DMS 273 (cell line): Measurements from ENCODE around the gene SLC4A3.
A peak's percentile ranks its signal among the peaks of the same experiment; 100 is the strongest.

Source experiments
- DNase-seq: peaks from one replicate; lab custom pipeline; 2025; ENCODE audit not compliant: unreplicated experiment; lab: John Stamatoyannopoulos, UW

SLC4A3 gene

DNA sequence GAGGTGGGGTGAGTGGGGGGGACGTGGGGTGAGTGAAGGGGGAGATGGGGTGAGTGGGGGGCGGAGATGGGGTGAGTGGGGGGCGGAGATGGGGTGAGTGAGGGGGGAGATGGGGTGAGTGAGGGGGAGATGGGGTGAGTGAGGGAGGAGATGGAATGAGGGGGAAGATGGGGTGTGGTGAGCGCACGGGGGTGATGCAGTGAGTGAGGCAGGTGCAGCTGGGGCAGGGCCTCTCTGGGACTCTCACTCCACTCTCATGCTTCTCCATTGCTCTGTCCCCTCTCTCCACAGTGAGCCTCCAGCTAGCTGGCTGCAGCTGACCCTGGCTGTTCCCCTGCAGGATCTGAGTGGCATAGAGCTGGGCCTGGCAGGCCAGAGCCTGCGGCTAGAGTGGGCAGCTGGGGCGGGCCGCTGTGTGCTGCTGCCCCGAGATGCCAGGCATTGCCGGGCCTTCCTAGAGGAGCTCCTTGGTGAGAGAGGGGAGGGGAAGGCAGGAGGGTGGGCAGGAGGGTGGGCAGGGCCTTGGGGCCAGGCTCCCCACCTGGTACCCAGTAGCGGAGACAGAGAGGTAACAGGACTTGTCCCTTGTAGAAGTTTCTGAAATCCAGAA lies 13.9 kb upstream of the SLC4A3 start:
- no peak for DNase-seq

DNA sequence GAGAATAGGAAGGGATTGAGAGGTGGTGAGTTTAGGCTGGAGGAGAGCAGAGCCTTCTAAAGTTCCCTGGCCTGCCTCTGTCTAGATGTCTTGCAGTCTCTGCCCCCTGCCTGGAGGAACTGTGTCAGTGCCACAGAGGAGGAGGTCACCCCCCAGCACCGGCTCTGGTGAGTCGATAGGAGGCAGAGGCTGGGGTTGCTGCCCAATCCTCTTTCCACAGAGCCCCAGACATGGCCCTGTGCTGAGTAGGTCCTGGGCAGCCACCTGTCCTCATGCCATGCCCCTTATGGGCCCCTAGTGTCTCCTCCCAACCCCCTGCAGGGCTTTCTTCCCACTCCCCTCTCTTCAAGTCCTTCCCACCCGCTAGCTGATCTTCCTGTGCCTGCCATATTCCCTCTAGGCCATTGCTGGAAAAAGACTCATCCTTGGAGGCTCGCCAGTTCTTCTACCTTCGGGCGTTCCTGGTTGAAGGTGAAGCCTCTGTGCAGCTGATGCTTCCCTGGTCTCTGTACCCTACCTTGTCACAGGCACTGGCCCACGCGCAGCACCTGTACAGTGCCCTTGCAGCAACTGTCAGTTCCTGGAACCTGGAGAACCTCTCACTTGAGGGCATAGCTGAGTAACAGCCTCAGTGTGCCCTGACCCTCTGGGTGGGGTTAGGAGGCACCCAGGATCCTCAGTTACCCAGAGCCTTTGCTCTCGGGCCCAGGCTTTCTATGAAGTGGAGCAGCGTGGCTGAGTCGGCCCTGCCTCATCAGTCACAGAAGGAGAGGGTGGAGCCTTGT lies 13.2 kb upstream of the SLC4A3 start:
- DNase-seq, result no peak

DNA sequence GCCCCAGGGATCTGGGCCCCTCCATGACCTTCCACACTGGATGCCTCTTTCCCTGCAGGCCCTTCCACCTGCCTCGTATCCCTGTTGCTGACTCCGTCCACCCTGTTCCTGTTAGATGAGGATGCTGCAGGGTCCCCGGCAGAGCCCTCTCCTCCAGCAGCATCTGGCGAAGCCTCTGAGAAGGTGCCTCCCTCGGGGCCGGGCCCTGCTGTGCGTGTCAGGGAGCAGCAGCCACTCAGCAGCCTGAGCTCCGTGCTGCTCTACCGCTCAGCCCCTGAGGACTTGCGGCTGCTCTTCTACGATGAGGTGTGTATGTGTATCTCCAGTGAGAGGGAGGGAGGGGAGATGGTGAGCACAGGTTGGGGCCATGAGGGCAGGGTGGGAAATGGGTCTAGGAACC lies 12.4 kb upstream of the SLC4A3 start:
- no peak for DNase-seq

DNA sequence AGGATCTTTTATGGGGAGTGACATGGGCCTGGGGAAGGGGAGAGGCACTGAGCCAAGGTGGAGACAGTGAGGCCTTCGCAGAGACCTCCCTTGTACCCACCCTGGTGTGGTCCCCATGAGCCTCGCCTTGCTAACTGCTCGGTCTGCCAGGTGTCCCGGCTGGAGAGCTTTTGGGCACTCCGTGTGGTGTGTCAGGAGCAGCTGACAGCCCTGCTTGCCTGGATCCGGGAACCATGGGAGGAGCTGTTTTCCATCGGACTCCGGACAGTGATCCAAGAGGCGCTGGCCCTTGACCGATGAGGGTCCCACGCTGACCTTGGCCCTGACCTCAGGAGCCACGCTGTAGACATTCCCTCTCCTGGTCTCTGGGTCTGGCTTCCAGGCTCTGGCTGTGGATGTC lies 11.5 kb upstream of the SLC4A3 start:
- no peak for DNase-seq

DNA sequence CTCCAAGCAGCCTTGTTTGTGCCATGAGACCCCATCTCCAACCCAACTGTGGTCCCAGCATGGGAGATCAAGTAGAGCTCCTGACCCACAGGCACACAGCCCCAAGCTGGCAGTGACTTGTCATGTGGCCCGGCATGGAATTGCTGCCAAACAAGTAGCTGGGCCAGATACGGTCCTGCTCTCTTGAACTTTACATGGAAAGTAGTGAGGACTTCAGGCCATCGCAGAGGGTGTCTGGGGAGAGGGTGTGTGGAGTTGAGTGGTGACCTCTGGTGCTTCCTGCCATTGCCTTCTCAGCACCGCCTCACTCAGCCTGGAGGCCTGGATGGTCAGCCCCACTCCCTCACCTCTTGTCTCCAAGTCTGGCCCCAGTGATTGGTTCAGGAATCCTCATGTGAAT lies 10.9 kb upstream of the SLC4A3 start:
- no peak for DNase-seq

DNA sequence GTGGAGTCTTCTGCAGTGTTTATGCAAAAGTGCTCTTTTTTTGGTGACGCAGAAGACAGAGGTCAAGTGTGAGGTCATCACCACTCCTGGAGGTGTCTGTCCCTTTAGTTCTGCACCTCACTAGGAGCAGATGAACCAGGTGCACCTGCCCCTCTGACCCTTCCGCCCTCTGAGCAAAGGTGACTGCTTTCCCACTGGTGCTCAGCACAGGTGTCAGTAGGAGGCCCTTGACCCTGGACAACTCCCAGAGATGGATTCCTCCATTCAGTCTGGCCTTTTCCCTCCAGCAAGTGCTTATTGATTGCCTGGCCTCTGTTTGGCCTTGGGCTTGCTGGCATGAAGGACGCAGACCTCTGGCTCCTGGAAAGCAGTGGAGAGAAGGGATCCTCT lies 8.7 kb upstream of the SLC4A3 start:
- DNase-seq, result no peak

DNA sequence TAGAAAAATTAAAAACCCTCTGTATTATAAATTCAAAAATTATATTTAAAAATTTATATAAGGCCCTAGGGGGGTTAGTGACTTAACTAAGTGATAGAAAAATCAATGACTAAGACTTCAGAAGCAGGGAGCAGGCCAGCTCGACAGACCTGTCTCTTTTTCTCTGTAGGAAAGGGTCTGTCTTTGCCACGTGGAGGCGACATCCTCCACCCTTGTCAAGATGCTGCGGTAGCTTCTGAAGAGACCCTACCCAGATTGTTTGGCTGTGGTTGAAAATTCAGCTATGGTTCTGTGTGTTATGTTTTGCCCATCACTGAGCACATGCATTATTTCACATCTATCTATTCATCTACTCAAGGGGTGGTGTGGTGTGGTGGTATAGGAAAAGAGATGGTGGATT lies 8.2 kb upstream of the SLC4A3 start:
- no peak for DNase-seq

DNA sequence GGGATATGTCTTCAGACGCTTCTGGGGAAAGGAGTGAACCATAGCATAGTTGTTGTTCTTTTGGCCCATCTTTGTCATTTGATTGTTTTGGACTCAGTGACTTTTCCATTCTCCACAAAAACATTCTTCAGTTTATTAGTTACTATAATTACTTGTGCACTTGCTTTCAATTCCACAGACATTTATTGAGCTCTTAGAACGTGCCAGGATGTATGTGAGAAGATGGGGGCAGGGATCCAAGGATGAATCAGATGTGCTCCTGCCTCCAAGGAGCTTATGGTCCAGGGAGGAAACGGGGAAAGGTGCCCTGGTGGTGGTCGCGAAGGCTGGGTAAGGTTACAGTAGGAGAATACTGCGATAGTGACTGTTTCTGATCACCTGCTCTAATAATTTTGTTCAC lies 6.9 kb upstream of the SLC4A3 start:
- DNase-seq, result no peak

DNA sequence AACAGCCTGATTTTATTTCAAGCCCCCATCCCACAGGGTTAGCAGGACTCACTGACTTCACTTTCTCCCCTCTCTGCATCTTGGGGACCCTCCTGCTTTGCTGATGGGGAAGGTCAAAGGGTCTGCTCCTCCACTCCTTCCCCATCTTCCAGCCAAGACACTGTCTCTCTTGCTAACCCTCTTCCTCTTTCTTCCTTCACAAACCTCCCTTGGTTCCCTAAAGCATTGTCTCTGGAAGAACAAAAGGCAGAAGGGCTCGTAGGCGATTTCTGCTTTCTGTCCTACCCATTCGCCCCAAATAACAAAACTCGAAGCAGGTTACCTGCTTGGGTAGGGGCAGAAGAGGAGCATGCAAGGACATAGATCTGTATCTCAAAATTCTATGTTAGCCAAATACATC lies 5.5 kb upstream of the SLC4A3 start:
- no peak for DNase-seq

DNA sequence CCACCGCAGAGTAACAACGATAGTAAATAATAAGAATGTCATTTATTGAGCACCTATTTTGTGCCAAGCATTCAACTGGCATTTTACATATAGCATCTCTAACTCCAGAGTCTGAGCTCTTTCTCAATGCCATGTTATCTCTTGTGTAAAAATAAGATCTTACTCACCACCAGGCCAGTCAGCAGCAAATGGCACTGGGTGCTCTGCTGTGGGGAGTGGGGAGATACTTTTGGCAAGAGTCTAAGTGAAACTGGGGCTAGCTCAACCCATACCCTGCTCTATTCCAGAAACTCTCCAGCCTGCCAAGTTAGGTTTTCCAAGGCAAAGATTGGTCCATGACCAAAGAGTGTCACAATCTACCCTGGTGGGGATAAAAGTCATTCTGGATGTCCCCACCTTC lies 5.0 kb upstream of the SLC4A3 start:
- DNase-seq, result no peak

DNA sequence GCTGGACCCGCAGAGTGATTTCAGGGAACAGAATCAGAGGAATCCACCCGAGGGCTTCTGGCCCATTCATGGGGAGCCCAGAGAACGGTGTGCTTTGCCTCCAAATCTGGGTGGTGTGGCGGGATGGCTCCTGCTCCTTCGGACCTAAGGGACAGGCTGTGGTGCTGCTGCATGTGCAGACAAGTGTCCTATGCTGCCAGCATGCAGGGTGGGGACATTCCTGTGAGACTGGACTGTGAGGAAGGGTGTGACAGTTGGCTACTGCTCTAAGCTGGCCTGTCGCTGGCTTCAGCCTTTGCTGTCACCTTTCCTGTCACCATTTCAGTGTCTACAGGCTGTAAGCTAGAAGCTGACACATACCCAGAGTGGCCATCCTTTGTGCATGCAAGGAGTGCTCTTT lies 2.9 kb upstream of the SLC4A3 start:
- DNase-seq, result no peak

DNA sequence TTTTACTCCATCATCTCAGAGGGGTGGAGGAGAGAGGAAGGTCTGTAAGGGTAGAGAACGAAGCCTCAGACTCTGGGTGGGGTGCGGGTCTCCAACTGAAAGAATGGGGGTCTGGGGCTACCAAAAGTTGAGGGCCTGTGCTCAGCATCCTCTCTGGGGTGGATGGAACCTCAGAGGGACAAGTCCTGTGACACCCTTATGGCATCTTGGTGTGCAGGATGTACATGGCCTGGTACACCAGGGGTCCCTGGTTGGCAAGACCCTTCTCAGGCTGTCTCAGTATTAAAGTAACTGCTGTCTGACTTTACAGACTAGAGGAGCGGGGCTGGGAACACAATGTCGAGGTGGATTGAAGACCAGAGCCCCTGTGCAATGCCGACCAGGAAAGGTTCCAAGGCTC lies 2.3 kb upstream of the SLC4A3 start:
- no peak for DNase-seq

DNA sequence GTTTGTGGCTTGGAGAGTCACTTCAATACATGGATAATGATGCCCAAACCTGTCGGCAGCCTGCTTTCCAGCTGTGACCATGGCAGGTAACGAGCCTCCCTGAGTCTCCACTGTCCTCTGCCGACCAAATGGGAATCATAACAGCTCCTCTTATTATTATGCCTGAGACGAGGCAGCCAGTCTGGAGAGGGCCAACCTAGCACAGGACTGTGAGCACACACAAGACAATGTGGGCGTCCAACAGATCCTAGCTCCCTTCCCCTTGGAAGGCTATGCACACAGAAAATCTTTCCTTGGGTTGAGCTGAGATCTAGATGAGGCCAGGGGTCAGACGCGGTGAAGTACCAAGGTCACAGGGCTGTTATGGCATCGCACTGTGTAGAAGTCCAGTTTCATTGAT lies 890 bp upstream of the SLC4A3 start:
- peak; percentile 14 for DNase-seq

DNA sequence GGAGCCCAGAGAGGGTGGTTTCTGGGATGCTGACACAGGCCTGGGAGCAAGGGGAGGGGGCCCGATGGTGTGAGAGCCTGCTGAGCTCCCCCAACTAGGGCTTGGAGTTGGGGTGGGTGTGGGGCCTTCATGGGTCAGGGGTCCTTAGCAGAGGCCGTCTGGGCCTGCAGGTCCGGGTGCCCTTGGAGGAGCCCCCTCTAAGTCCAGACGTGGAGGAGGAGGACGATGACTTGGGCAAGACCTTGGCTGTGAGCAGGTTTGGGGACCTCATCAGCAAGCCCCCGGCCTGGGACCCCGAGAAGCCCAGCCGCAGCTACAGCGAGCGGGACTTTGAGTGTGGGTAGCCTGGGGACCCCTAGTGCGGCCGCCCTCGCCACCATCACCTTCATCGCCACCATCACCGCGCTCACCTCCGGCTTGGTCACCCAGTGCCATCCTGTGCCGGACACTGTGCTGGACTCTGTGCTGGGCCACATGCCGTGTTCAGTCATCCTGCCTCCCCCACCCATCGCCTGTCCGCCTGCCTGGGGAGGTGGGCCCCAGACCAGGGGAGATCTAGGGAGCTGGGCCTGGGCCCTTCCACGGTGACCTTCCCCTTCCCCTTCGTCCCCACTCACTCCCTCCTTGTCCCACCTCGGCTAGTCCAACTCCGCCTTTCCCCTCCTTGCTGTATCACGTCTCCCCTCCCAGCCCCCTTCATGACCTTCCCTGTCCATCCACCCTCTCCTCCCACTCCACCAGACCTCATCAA lies 980 bp downstream of the SLC4A3 start:
- DNase-seq, result no peak

DNA sequence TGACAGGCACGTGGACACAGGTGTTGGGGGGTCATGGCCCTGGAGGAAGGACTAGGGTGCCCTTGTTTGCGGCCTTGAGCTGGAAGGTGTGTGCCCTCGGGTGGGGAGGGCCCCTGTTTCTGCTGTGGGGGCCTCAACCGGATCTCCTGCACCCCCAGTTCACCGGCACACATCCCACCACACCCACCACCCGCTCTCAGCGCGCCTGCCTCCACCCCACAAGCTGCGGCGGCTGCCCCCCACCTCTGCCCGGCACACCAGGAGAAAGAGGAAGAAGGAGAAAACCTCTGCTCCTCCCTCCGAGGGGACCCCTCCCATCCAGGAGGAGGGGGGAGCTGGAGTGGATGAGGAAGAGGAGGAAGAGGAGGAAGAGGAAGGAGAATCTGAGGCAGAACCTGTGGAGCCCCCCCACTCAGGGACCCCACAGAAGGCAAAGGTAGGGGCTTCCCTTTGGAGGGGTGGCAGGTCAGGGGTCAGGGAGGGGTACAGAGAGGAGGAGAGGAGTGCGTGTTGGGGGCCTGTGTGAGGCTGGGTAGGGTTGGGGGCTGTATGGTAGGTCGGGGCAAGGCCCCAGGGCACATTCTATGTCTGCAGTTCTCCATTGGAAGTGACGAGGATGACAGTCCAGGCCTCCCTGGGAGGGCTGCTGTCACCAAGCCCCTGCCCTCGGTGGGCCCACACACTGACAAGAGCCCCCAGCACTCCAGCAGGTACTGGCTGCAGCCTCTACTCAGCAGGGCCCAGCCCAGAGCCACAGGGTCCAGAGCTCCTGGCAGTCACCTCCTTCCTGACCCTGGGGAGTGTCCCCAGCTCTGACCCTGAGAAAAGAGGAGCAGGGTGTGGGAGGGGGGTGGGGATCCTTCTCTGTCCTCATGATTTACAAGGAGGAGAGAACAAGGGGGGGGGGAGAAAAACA lies 1.8 kb downstream of the SLC4A3 start:
- DNase-seq, result no peak

DNA sequence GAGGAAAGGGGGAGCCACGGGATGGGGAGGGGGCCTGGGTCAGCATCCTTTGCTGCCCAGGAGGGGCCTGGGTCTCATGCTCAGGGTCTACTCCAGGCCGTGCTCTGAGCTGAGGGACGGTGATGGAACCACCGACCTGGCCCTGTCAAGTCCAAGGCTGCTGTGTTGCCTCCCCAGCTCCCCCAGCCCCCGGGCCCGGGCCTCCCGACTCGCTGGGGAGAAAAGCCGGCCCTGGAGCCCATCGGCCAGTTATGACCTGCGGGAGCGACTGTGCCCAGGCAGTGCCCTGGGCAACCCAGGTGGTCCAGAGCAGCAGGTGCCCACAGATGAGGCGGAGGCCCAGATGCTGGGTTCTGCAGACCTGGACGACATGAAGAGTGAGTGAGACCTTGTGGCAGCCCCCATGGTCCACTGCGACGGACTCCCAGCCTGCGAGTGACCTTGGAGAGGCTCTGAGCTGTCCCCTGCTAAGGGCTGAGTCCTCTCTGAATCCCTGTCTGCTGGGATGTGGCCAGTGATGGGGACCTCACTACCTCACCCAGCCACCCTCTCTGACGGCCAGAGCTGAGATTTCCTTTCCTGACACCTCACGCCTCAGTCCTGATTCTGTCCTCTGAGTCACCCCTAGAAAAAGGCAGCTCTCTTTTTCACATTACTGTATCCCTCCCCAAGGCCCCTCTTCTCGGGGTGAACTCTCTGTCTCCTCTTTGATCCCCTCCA lies 2.7 kb downstream of the SLC4A3 start:
- no peak for DNase-seq

DNA sequence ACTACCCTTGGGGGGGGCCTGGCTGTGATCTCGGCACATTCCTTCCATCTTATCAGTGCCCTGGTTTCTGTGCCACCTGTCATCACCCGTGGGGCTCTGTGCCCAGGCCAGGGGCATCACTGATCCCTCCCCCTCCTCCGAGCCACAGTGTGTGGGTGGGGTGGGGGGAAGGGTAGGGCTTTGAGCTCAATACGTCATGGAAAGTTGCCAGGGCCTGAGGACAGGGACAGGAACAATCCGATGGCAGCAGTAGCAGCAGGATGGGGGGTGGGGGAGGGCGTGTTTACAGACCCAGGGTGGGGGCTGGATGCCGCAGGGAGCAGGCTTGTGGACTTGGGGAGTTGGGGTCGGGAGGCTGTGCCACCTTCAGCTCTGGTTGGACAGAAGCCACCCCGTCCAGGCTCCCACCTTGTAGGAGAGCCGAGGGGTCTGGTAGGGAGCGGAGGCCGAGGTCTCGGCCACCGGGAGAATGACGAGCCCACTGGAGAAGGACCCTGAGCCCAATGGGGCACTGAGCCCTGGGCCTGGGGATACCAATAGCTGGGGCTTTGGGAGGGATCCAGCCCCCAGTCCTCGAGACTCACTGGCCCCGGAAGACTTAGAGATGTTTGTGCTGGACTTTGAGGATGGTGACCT lies 3.5 kb downstream of the SLC4A3 start:
- DNase-seq, result no peak

DNA sequence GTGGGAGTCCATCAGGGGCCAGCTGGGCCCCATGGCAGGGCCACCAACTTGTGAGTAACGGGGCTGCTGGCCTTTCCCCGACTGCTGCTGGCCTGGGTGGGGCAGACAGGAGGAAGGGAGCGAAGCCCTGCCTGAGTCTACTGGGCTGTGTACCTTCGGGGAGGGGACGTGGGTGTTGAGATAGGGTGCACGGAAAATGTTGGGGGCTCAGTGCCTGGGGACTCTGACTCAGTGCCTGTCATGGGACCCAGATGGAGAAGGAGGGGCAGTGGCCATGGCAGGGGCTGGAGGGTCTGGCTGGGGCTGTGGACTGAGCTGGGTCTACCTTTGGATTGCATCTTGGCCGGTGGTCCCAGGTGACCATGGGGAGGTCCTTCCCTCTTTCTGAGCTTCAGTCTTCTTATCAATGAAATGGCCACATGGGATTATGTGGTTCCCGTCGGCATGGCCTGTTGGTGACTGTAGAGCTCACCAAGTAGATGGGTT lies 4.0 kb downstream of the SLC4A3 start:
- DNase-seq, result no peak

DNA sequence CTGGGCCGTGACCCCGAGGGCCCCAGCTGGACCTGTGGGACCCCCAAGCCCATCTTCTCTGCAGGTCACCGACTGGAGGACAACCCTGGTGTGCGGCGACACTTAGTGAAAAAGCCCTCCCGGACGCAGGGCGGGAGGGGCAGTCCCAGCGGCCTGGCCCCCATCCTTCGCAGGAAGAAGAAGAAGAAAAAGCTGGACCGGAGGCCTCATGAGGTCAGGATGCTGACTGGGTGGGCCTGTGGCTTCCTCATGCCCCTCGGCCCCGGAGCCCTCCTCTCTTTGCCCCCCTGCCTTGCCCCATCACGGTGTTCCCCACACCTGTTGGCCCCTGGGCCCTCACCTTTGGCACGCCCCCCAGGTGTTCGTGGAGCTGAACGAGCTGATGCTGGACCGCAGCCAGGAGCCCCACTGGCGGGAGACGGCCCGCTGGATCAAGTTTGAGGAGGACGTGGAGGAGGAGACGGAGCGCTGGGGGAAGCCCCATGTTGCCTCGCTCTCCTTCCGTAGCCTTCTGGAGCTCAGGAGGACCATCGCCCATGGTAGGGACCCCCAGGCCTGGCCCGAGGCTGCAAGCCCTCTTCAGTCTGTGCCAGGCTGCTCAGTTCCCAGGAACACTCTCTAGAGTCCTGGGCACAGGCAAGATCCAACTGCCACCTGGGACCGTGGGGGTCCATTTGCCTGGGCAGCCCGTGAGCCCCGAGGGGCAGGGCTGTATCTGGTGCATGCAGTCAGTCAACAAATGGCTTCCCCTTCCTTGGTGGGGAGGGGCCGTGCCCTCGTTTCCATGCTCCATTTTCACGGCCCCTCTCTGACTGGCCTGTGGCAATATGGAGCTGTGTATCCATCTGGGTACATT lies 4.7 kb downstream of the SLC4A3 start:
- DNase-seq, result no peak
